GM12801 (cell line): ENCODE results near the gene FAM204A.

ENCODE experiments used
- CTCF ChIP-seq: IDR thresholded peaks from one replicate; pipeline ENCODE4 v1.5.1; 2011; ENCODE audit warnings: control low read depth; ENCODE audit not compliant: insufficient read length; ENCODE audit errors: extremely low read depth

The FAM204A gene

GRCh38 chr10:118309911-118310310 lies 32.2 kb downstream of the FAM204A start:
- no peak for TF ChIP-seq CTCF

GRCh38 chr10:118308664-118309063 lies 33.5 kb downstream of the FAM204A start:
- no peak for TF ChIP-seq CTCF

GRCh38 chr10:118307859-118308258 lies 34.3 kb downstream of the FAM204A start:
- no peak for TF ChIP-seq CTCF

- no peak for TF ChIP-seq CTCF
Measured at GRCh38 chr10:118307220-118307619, 34.9 kb downstream of the FAM204A start.

- TF ChIP-seq CTCF: no peak
Measured at GRCh38 chr10:118305730-118306129, 36.4 kb downstream of the FAM204A start.

GRCh38 chr10:118304521-118304920 lies 37.6 kb downstream of the FAM204A start:
- no peak for TF ChIP-seq CTCF

GRCh38 chr10:118301211-118301610 lies 40.9 kb downstream of the FAM204A start:
- TF ChIP-seq CTCF: no peak

GRCh38 chr10:118300320-118300719 lies 41.8 kb downstream of the FAM204A start:
- TF ChIP-seq CTCF: no peak
